GM18505 (cell line): Measurements from ENCODE around the gene PLEKHA7.
A peak's percentile ranks its signal among the peaks of the same experiment; 100 is the strongest.

Experiments used
- ATAC-seq: cut with Tn5 transposase; IDR thresholded peaks from one replicate; pipeline ENCODE4 v1.9.1; 2021; ENCODE audit not compliant: unreplicated experiment
- POLR2A ChIP-seq: IDR thresholded peaks from 4 replicates; pipeline ENCODE4 v1.6.1; 2011; ENCODE audit warnings: borderline replicate concordance; ENCODE audit not compliant: insufficient read depth, insufficient read length; ENCODE audit errors: extremely low read depth

The PLEKHA7 gene

GRCh38 chr11:16960250-16960649, 54.0 kb downstream of the PLEKHA7 start:
- no peak for TF ChIP-seq POLR2A
- ATAC-seq: no peak

- ATAC-seq: no peak
Observed at GRCh38 chr11:16959602-16960001, 54.6 kb downstream of the PLEKHA7 start.

GRCh38 chr11:16958833-16959232, 55.4 kb downstream of the PLEKHA7 start:
- no peak for ATAC-seq
- no peak for TF ChIP-seq POLR2A

More at GRCh38 chr11:16959602-16960001, 54.6 kb downstream of the PLEKHA7 start:
- no peak for TF ChIP-seq POLR2A

- no peak for ATAC-seq
- TF ChIP-seq POLR2A: no peak
Observed at GRCh38 chr11:16956538-16957153, 57.6 kb downstream of the PLEKHA7 start.

- no peak for ATAC-seq
- TF ChIP-seq POLR2A: no peak
Observed at GRCh38 chr11:16953663-16954062, 60.6 kb downstream of the PLEKHA7 start.

GRCh38 chr11:16946477-16947282, 67.5 kb downstream of the PLEKHA7 start:
- TF ChIP-seq POLR2A: no peak
- ATAC-seq: no peak

GRCh38 chr11:16945671-16946469, 68.3 kb downstream of the PLEKHA7 start:
- ATAC-seq: peak; percentile 85
- no peak for TF ChIP-seq POLR2A

GRCh38 chr11:16942911-16943310, 71.3 kb downstream of the PLEKHA7 start:
- no peak for ATAC-seq
- no peak for TF ChIP-seq POLR2A

- no peak for TF ChIP-seq POLR2A
- ATAC-seq: no peak
Observed at GRCh38 chr11:16942342-16942741, 71.9 kb downstream of the PLEKHA7 start.

- no peak for TF ChIP-seq POLR2A
- no peak for ATAC-seq
Observed at GRCh38 chr11:16941935-16942334, 72.3 kb downstream of the PLEKHA7 start.

- no peak for ATAC-seq
- no peak for TF ChIP-seq POLR2A
Observed at GRCh38 chr11:16938061-16938460, 76.2 kb downstream of the PLEKHA7 start.

- no peak for ATAC-seq
Observed at GRCh38 chr11:16936643-16937042, 77.6 kb downstream of the PLEKHA7 start.

GRCh38 chr11:16935518-16936302, 78.5 kb downstream of the PLEKHA7 start:
- no peak for ATAC-seq
- TF ChIP-seq POLR2A: no peak

More at GRCh38 chr11:16936643-16937042, 77.6 kb downstream of the PLEKHA7 start:
- no peak for TF ChIP-seq POLR2A
